Mucosa of stomach (tissue), 1 donor: ENCODE results near the gene CXCL14.

ENCODE experiments used
- H3K27me3 ChIP-seq: one replicate; pipeline ENCODE4 v1.7.0; 2013; ENCODE audit warnings: mild to moderate bottlenecking, low read length; ENCODE audit not compliant: control insufficient read depth, insufficient read depth
- H3K36me3 ChIP-seq: one replicate; pipeline ENCODE4 v1.7.0; 2013; ENCODE audit warnings: low read length; ENCODE audit not compliant: control insufficient read depth, insufficient read depth
- H3K4me1 ChIP-seq: one replicate; pipeline ENCODE4 v1.7.0; 2013; ENCODE audit warnings: mild to moderate bottlenecking, low read length; ENCODE audit not compliant: control insufficient read depth, insufficient read depth
- H3K4me3 ChIP-seq: one replicate; pipeline ENCODE4 v1.7.0; 2013; ENCODE audit warnings: low read length
- H3K9ac ChIP-seq: one replicate; pipeline ENCODE4 v1.7.0; 2013; ENCODE audit warnings: mild to moderate bottlenecking, low read length, moderate library complexity
- H3K9me3 ChIP-seq: one replicate; pipeline ENCODE4 v1.7.0; 2013; ENCODE audit warnings: mild to moderate bottlenecking, low read length, moderate library complexity; ENCODE audit not compliant: control insufficient read depth
- donor health status: Pancreatic carcinoma.

Gene CXCL14

DNA sequence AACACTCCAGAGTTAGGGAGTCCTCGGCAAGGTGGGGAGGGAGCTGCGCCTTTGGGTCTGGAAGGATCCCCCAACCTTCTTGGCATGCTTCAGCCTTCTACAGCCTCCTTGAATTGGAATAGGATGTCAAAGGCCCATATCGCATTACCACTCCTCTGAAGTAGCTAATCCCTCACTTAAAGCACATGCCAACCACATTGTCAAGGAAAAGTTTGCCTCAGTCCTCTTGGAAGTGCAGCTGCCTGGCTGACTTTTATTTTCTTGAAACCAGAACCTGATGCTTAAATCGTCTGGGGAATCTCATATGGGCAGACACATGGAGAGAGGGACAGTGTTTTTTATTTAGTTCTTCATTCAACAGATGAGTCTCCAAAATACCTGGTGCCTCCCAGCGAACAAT is 14.5 kb downstream of the CXCL14 start:
- H3K27me3 ChIP-seq = peaks cover 10% of the 10 kb centered on the region
- H3K4me3 ChIP-seq = no peak overlapping the region
- H3K9ac ChIP-seq = no peak overlapping the region
- no peaks in the 10 kb centered on the region for H3K36me3 ChIP-seq
- no peaks in the 10 kb centered on the region for H3K9me3 ChIP-seq
- H3K4me1 ChIP-seq = no peaks in the 10 kb centered on the region

DNA sequence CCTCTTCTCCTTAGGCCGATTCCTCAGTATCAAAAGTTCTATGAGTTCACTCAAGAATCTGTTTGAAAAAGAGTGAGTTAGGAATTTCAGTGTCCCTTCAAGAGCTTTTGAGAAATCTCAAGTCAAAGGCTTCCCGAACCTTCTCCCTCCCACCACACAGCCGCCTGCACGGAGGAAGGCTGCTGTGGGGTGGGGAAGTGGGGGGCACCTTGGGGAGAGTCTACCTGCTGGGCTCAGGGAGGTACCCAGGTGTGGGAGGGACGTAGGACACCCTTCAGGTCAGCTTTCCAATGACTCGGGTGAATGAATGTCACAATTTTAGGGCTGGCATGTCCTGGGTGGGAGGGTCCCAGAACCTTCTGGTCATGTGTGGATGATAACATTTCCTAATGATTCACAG is 17.5 kb downstream of the CXCL14 start:
- no peaks in the 10 kb centered on the region for H3K9me3 ChIP-seq
- peaks cover 23% of the 10 kb centered on the region for H3K27me3 ChIP-seq
- no peaks in the 10 kb centered on the region for H3K4me1 ChIP-seq
- no peaks in the 10 kb centered on the region for H3K36me3 ChIP-seq
- H3K4me3 ChIP-seq = no peak overlapping the region
- no peak overlapping the region for H3K9ac ChIP-seq

DNA sequence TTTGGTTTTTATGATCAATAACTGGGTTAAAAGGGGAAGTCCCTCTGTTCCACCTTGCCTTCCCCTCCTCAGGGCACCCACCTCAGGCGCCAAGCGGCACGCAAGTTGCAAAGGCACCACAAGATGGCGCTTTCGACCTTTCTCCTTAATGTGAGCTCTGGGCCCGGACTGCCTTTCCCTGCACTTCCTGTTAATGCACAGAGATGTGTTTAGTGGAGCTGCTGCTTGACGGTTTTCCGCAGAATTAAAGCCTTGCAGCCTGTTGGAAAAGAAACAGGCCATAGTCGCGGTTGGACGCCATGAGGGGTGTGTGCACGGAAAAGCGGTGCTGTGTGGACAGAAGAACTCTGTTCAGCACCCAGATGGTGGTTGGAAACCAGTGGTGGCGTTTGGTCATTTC is 17.9 kb downstream of the CXCL14 start:
- Histone ChIP-seq H3K36me3 (no peaks in the 10 kb centered on the region), H3K4me3 (no peak overlapping the region), H3K9ac (no peak overlapping the region), H3K27me3 (peaks cover 23% of the 10 kb centered on the region), H3K4me1 (no peaks in the 10 kb centered on the region), H3K9me3 (no peaks in the 10 kb centered on the region)

DNA sequence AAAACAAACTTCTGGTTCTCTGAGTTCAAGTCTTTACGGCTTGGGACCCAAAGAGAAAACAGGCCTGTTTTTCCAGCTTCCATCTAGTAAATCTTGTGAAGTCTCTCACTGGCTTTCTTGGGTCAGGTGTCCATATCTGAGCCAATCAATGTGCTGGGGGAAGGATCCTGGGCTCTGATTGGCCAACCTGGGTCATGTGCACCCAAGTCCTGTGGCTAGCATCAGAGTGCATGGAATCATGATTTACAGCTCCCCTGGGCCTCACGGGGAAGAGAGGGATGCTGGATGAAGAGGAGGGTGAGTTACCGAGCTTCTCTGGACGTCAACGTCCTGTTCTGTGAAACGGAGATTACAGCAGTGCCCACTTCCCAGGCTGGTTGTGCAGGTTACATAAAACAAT is 19.4 kb downstream of the CXCL14 start:
- Histone ChIP-seq H3K27me3 (peaks cover 23% of the 10 kb centered on the region), H3K9ac (no peak overlapping the region), H3K9me3 (no peaks in the 10 kb centered on the region), H3K36me3 (no peaks in the 10 kb centered on the region), H3K4me1 (no peaks in the 10 kb centered on the region), H3K4me3 (no peak overlapping the region)

DNA sequence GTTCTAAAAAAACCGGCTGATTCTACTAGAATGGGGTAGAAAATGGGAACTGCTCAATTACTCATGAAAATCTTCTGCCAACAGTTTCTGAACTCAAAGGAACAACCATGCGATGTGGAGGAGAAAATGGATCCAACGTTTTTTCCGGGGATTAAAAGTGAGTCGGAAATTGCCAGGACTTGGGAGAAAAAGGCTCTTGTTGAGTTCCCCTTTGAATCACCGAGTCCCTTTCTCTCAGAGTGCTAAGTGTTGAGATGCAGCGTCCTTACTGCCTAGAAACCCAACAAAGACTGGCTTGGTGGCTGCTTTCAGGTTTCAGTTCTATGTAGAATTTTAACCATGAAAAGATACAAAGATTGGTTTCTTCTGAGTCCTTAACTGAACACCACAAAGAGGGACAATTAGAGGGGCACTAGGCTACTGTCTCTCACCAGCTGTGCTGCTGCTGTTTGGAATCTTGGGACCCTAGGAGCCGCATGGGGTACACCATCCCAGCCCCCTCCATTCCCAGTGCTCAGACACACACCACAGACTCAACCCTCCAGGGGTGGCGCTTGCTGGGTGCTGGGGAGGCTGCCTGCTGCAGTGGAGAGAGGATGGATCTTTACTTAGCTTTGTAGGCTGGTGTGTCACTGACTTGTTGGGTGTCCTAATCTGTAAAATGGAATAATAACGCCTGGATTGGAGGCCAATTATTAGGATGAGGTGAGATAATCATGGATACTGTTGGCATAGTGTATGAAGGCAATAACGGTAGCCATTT is 21.5 kb downstream of the CXCL14 start:
- Histone ChIP-seq H3K27me3 (peaks cover 29% of the 10 kb centered on the region), H3K4me3 (no peak overlapping the region), H3K9ac (no peak overlapping the region), H3K4me1 (no peaks in the 10 kb centered on the region), H3K36me3 (no peaks in the 10 kb centered on the region), H3K9me3 (no peaks in the 10 kb centered on the region)

DNA sequence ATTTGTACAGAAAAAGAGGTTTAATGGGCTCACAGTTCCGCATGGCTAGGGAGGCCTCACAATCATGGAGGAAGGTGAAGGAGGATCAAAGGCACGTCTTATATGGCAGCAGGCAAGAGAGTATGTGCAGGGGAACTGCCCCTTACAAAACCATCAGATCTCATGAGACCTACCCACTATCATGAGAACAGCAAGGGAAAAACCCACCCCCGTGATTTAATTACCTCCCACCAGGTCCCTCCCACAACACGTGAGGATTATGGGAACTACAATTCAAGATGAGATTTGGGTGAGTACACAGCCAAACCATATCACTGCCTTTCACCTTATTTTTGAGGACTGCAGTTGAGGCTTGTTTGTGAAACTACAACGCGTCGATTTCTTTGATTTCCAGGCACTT is 22.2 kb downstream of the CXCL14 start:
- H3K4me3 ChIP-seq = no peak overlapping the region
- H3K9ac ChIP-seq = no peak overlapping the region
- no peaks in the 10 kb centered on the region for H3K9me3 ChIP-seq
- H3K4me1 ChIP-seq = no peaks in the 10 kb centered on the region
- H3K27me3 ChIP-seq = peaks cover 30% of the 10 kb centered on the region
- no peaks in the 10 kb centered on the region for H3K36me3 ChIP-seq

DNA sequence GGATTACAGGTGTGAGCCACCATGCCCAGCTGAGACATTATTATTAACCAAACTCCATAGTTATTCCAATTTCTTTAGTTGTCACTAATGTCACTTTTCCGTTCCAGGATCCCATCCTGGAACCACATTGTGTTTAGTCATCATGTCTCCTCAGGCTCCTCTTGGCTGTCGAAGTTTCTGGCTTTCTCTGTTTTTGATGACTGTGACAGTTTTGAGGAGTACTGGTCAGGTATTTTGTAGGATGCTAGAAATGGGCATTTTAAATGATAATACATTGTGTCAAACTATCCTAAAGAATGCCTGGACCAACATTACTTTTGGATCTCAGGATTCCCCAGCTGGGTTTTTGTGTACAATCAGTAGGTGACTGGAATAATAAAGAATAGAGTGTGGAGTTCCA is 23.3 kb downstream of the CXCL14 start:
- H3K27me3 ChIP-seq = peaks cover 33% of the 10 kb centered on the region
- H3K9ac ChIP-seq = no peak overlapping the region
- H3K9me3 ChIP-seq = no peaks in the 10 kb centered on the region
- H3K4me3 ChIP-seq = no peak overlapping the region
- no peaks in the 10 kb centered on the region for H3K4me1 ChIP-seq
- H3K36me3 ChIP-seq = no peaks in the 10 kb centered on the region

DNA sequence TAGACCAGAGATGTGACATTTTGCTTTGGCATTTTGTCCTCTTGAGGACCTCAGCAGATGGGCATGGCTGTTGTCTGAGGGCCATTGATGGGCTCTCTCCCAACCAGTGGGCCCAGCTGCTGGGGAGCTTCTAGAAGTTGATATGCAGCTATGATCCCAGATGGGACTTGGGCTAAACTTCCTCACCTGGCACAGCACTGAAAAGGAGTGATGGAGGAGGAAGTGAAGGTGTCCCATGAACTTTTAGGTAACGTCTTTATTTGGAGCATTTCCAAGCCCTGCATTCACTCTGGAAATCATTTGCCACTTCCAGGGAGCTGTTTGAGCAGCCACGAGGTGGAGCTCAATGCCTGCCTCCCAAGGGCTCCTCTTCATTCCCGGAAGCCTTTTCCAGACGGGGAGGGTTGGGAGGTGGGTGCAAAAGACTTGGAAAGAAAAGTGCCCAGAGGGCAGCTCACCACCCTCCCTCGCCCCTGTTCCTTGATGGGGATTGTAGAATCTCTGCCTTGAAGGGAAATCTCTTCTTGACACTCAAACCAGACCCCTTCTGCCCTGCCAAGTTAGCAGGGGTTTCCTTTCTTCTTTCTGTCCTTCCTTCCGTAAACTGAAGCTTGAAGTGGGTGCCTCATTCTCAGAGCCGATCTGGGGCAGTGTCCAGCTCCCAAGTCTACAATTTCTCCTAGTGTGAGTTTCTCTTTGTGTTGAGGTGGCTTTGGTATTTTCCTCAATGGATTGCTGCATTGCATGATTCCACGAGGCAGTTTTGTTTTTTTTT is 24.9 kb downstream of the CXCL14 start:
- no peaks in the 10 kb centered on the region for H3K9me3 ChIP-seq
- no peaks in the 10 kb centered on the region for H3K36me3 ChIP-seq
- no peak overlapping the region for H3K4me3 ChIP-seq
- H3K4me1 ChIP-seq = no peaks in the 10 kb centered on the region
- peaks cover 33% of the 10 kb centered on the region for H3K27me3 ChIP-seq
- no peak overlapping the region for H3K9ac ChIP-seq

DNA sequence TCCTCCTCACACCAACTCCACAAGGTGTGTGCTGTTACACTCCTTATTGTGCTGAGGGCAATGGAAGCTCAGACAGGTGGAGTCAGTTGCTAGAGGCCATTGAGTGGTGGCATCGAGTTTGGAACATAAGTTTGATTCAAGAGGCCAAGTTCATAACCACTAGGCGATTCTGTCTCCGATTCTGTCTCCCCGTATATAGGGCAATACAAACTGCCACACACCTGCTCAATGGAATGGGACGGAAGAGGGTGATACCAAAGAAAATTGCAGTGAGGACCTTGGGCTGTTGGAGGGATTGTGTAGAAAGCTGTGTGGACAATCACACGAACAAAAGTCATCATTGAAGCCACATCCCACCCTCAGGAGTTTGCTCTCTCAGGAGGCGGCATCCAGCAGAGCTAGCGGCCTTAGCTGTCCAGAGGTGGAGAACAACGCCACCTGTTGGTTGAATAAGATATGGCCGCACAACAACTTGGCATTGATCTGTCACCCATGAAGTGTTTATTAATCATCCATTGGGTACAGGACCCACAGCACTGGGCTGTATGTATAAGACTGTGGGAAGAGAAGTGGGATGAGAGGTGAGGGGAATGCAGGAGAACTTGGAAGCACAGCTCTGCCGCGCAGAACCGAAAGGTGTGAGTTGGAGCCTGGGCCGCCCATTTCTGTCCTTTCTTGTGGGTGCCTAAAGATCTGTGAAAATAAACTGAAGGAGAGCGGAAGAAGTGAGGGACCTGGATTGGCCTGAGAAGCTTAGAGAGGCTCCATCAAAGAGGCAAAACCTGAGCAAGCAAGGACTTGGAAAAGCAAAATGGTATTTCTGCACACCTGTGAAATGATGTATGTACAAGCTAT is 27.0 kb downstream of the CXCL14 start:
- peaks cover 45% of the 10 kb centered on the region for H3K27me3 ChIP-seq
- H3K9ac ChIP-seq = no peak overlapping the region
- H3K4me1 ChIP-seq = no peaks in the 10 kb centered on the region

DNA sequence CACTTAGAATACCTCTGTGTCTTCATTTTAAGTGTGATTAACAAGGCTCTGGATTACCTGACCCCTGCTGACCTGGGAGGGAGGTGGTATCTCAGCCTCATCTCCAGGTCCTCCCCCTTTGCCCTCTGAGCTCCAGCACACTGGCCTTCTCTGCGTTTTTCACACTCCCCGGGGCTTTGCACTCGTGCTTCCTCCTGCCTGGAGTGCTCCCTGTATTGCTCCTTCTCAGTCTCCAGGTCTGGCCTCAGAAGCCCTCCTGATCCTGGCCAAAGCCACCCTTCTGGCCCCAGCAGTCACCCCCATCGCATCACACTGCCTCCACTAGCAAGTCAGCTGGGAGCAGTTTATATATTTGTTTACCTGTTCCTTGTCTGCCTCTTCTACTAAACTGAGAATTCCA is 29.4 kb downstream of the CXCL14 start:
- H3K36me3 ChIP-seq = no peaks in the 10 kb centered on the region
- H3K9ac ChIP-seq = no peak overlapping the region
- H3K4me1 ChIP-seq = no peaks in the 10 kb centered on the region
- H3K27me3 ChIP-seq = peaks cover 69% of the 10 kb centered on the region
- no peaks in the 10 kb centered on the region for H3K9me3 ChIP-seq
- no peak overlapping the region for H3K4me3 ChIP-seq

More for the DNA sequence above, 27.0 kb downstream of the CXCL14 start:
- no peaks in the 10 kb centered on the region for H3K36me3 ChIP-seq
- H3K9me3 ChIP-seq = no peaks in the 10 kb centered on the region
- H3K4me3 ChIP-seq = no peak overlapping the region

DNA sequence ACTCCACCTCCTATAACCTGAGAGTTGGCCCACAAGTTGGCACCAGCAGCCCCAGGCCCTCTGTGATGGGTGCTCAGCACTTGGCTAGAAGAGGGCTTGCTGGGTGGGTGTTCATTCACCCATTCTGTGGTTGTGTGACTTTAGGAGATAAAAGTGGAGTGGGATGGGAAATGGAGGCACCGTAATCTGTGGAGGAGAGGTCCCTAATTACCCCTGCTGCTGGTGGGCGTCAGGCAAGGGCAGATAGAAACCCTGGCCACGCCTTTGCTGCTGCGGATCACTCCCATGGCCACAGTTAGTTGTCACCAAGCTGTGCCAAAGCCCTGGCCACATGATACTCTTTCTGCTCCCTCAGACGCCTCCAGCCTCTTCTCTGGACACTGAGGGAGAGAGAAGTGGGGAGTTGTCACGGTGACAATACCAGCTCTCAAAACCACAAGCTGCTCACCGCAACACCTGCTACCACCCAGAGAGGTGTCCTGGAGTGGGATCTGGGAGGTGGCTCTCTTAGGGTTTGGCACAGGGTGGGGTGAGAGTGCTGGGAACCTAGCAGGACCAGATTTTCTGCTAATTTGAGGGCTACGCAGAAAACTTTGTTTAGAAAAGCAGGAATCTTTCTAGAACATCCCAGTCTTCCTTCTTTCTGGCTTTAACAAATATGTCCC is 31.1 kb downstream of the CXCL14 start:
- H3K4me1 ChIP-seq = peaks cover 6% of the 10 kb centered on the region
- H3K36me3 ChIP-seq = no peaks in the 10 kb centered on the region
- no peak overlapping the region for H3K9ac ChIP-seq
- no peaks in the 10 kb centered on the region for H3K9me3 ChIP-seq
- H3K27me3 ChIP-seq = peaks cover 80% of the 10 kb centered on the region
- no peak overlapping the region for H3K4me3 ChIP-seq
